ENCODE data around the gene MGAT4C.
A peak's percentile ranks its signal among the peaks of the same experiment; 100 is the strongest.

MGAT4C gene

DNA sequence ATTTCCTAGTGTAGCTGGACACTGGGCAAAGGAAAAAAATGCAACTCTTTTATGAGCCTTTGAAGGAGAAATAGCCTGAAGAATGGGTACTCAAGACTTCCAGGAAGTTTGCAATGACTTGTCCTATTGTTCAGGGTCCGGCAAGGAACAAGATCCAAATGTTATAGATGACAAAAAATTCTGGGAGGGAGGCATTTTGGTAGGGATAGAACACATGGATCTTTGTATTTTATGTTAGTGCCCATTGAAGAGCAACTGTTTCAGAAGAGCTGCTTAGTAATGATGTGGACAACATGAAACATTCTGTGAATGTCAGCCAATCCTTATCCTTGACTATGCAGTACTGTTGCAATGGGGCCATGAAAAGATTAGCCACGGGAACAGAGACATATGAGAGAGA lies 138.0 kb downstream of the MGAT4C start:
- ATAC-seq: no peak
- TF ChIP-seq ZNF8 (CRISPR knock-in tag; IDR thresholded peaks at IDR 0.05): no peak
- TF ChIP-seq, protein P1, sequence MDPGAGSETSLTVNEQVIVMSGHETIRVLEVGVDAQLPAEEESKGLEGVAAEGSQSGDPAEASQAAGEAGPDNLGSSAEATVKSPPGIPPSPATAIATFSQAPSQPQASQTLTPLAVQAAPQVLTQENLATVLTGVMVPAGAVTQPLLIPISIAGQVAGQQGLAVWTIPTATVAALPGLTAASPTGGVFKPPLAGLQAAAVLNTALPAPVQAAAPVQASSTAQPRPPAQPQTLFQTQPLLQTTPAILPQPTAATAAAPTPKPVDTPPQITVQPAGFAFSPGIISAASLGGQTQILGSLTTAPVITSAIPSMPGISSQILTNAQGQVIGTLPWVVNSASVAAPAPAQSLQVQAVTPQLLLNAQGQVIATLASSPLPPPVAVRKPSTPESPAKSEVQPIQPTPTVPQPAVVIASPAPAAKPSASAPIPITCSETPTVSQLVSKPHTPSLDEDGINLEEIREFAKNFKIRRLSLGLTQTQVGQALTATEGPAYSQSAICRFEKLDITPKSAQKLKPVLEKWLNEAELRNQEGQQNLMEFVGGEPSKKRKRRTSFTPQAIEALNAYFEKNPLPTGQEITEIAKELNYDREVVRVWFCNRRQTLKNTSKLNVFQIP (CRISPR knock-in tag; IDR thresholded peaks at IDR 0.05; ENCODE audit: borderline replicate concordance, low read depth): no peak
- TF ChIP-seq GLIS3 (CRISPR knock-in tag; IDR thresholded peaks at IDR 0.05): no peak
- TF ChIP-seq PPARA (CRISPR knock-in tag; IDR thresholded peaks at IDR 0.05; ENCODE audit: borderline replicate concordance): no peak
- TF ChIP-seq, protein P2, sequence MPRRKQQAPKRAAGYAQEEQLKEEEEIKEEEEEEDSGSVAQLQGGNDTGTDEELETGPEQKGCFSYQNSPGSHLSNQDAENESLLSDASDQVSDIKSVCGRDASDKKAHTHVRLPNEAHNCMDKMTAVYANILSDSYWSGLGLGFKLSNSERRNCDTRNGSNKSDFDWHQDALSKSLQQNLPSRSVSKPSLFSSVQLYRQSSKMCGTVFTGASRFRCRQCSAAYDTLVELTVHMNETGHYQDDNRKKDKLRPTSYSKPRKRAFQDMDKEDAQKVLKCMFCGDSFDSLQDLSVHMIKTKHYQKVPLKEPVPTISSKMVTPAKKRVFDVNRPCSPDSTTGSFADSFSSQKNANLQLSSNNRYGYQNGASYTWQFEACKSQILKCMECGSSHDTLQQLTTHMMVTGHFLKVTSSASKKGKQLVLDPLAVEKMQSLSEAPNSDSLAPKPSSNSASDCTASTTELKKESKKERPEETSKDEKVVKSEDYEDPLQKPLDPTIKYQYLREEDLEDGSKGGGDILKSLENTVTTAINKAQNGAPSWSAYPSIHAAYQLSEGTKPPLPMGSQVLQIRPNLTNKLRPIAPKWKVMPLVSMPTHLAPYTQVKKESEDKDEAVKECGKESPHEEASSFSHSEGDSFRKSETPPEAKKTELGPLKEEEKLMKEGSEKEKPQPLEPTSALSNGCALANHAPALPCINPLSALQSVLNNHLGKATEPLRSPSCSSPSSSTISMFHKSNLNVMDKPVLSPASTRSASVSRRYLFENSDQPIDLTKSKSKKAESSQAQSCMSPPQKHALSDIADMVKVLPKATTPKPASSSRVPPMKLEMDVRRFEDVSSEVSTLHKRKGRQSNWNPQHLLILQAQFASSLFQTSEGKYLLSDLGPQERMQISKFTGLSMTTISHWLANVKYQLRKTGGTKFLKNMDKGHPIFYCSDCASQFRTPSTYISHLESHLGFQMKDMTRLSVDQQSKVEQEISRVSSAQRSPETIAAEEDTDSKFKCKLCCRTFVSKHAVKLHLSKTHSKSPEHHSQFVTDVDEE (CRISPR knock-in tag; IDR thresholded peaks at IDR 0.05): no peak
- no peak for TF ChIP-seq TOX (CRISPR knock-in tag; IDR thresholded peaks at IDR 0.05; ENCODE audit: borderline replicate concordance)
- TF ChIP-seq ZFP30 (CRISPR knock-in tag; IDR thresholded peaks at IDR 0.05): no peak
- TF ChIP-seq ZNF70 (CRISPR knock-in tag; IDR thresholded peaks at IDR 0.05): no peak
- no peak for TF ChIP-seq CSRNP3 (CRISPR knock-in tag; IDR thresholded peaks at IDR 0.05)
- TF ChIP-seq ISL1 (CRISPR knock-in tag; IDR thresholded peaks at IDR 0.05): no peak
- no peak for TF ChIP-seq CSDC2 (CRISPR knock-in tag; IDR thresholded peaks at IDR 0.05)
- TF ChIP-seq ZFP3 (CRISPR knock-in tag; IDR thresholded peaks at IDR 0.05): no peak
- no peak for TF ChIP-seq TCF4 (CRISPR knock-in tag; IDR thresholded peaks at IDR 0.05; ENCODE audit: borderline replicate concordance)
- no peak for TF ChIP-seq CREB5 (CRISPR knock-in tag; IDR thresholded peaks at IDR 0.05; ENCODE audit: low read depth)
- TF ChIP-seq RARB (CRISPR knock-in tag; IDR thresholded peaks at IDR 0.05): no peak
- TF ChIP-seq ZNF565 (CRISPR knock-in tag; conservative IDR thresholded peaks at IDR 0.05; ENCODE audit: low read depth): no peak

- TF ChIP-seq ZC3H10 (CRISPR knock-in tag; IDR thresholded peaks at IDR 0.05) (0 out of 2 replicates have a peak, but pooled peaks have one; percentile 56), ARNTL (CRISPR knock-in tag; IDR thresholded peaks at IDR 0.05; ENCODE audit: borderline replicate concordance, low read depth) (no peak)
- no peak for ATAC-seq
Observed at GRCh38 chr12:86117711-86118110, 138.5 kb downstream of the MGAT4C start.

DNA sequence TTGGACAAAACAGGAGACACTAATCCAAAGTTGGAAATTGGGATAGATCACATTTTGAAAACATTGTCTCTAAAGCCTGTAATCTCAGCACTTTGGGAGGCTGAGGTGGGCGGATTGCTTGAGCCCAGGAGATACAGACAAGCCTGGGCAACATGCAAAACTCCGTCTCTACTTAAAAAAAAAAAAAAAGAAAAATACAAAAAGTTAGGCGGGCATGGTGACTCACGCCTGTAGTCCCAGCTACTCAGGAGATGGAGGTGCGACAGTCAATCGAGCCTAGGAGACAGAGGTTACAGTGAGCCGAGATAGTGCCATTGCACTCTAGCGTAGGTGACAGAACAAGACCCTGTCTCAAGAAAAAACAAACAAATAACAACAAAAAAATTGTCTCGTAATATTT lies 152.1 kb downstream of the MGAT4C start:
- TF ChIP-seq ZFP3 (CRISPR knock-in tag; IDR thresholded peaks at IDR 0.05) (no peak), ZFP30 (CRISPR knock-in tag; IDR thresholded peaks at IDR 0.05) (no peak), ESRRG (CRISPR knock-in tag; IDR thresholded peaks at IDR 0.05) (no peak), ZNF70 (CRISPR knock-in tag; IDR thresholded peaks at IDR 0.05) (no peak), ZNF8 (CRISPR knock-in tag; IDR thresholded peaks at IDR 0.05) (no peak), ZNF565 (CRISPR knock-in tag; conservative IDR thresholded peaks at IDR 0.05; ENCODE audit: low read depth) (no peak), CREB5 (CRISPR knock-in tag; IDR thresholded peaks at IDR 0.05; ENCODE audit: low read depth) (no peak), TCF4 (CRISPR knock-in tag; IDR thresholded peaks at IDR 0.05; ENCODE audit: borderline replicate concordance) (no peak), CSRNP3 (CRISPR knock-in tag; IDR thresholded peaks at IDR 0.05) (no peak), TOX (CRISPR knock-in tag; IDR thresholded peaks at IDR 0.05; ENCODE audit: borderline replicate concordance) (no peak), ZC3H10 (CRISPR knock-in tag; IDR thresholded peaks at IDR 0.05) (no peak), CSDC2 (CRISPR knock-in tag; IDR thresholded peaks at IDR 0.05) (no peak), ISL1 (CRISPR knock-in tag; IDR thresholded peaks at IDR 0.05) (no peak), GLIS3 (CRISPR knock-in tag; IDR thresholded peaks at IDR 0.05) (no peak), RARB (CRISPR knock-in tag; IDR thresholded peaks at IDR 0.05) (no peak), OSR1 (CRISPR knock-in tag; IDR thresholded peaks at IDR 0.05) (no peak)
- TF ChIP-seq, protein P1 (CRISPR knock-in tag; IDR thresholded peaks at IDR 0.05; ENCODE audit: borderline replicate concordance, low read depth): no peak
- TF ChIP-seq, protein P3, sequence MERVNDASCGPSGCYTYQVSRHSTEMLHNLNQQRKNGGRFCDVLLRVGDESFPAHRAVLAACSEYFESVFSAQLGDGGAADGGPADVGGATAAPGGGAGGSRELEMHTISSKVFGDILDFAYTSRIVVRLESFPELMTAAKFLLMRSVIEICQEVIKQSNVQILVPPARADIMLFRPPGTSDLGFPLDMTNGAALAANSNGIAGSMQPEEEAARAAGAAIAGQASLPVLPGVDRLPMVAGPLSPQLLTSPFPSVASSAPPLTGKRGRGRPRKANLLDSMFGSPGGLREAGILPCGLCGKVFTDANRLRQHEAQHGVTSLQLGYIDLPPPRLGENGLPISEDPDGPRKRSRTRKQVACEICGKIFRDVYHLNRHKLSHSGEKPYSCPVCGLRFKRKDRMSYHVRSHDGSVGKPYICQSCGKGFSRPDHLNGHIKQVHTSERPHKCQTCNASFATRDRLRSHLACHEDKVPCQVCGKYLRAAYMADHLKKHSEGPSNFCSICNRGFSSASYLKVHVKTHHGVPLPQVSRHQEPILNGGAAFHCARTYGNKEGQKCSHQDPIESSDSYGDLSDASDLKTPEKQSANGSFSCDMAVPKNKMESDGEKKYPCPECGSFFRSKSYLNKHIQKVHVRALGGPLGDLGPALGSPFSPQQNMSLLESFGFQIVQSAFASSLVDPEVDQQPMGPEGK (CRISPR knock-in tag; IDR thresholded peaks at IDR 0.05; ENCODE audit: borderline replicate concordance): no peak
- ATAC-seq: no peak
